Stimulated activated naive CD8-positive, alpha-beta T cell treated with anti-CD3 and anti-CD28 coated beads, Interleukin-15, Interleukin-2, amounts not matched to agents 100 U/mL and 50 U/mL, for 24 hours (primary cell): Measurements from ENCODE around the gene PHACTR1.
"Not testable (repeated sequence)": the region's sequence is repeated elsewhere in the genome, so short reads cannot be mapped to it uniquely, and the experiment has no call there.

Source experiments
- ATAC-seq: fragments of 150-1000 bp; cut with Tn5 transposase; one replicate; pipeline ENCODE4 v1.10.0; 2021
- DNase-seq: peaks from one replicate; pipeline ENCODE4 v3.0.0; 2021

The PHACTR1 gene

DNA sequence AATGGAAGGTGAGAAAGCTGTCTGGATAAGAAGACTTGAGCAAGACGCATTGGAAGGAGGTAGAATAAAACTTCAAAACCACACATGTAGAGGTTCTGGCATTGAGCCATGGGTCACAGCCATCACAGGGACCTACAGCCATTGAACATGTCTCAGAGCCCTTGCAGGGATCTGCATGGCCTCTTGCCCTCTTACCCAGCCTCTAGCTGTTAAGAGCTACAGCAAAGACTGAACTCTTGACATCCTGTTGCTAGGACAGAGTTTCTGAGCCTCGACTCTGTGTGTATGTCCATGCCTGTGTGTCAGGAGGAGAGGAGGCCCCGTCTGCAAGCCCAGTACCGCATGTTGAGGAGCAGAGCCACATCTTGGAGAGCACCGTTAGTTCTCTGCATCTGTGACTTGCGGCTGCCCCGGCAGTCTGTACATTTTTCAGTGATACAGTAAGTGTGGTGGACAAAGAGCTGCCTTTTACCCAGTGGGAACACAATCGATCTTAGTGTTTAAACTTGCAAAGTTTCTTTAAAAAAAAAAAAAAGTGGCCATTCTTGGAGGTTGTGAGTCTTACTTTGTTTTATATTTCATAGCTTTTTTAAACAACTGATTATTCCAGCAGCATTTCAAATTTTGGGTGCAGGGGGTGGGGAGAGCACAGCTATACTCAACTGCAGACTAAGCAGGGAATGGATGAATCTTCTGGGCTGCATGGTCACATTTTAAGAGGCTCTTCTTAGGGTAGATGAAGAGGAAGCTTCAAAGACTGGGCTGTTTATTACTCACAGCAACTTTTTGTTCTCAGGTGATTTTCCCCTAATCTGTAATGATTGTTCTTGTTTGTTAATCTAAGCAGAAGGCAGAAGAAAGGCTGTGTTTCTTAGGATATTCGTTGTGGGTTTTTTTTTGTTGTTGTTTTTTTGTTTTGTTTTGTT is 523.2 kb downstream of the PHACTR1 start:
- DNase-seq = no peak
- no peak for ATAC-seq

DNA sequence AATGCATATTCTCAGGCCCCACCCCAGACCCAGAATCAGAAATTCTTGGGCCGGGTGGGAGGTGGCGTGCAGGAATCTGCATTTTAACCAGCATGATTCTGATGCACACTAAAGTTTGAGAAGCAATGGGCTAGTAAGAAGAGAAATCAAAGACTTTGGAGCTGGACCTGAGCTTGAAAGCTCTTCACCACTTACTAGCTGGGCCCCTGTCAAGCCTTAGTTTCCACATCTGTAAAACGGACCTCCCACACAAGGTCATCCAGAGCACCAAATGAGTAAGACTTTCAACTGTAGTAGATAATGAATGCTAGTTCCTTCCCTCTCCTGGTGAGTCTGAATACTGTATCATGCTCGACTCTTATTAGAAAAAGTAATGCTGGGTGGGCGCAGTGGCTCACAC is 524.8 kb downstream of the PHACTR1 start:
- DNase-seq (no peak), ATAC-seq (no peak)

DNA sequence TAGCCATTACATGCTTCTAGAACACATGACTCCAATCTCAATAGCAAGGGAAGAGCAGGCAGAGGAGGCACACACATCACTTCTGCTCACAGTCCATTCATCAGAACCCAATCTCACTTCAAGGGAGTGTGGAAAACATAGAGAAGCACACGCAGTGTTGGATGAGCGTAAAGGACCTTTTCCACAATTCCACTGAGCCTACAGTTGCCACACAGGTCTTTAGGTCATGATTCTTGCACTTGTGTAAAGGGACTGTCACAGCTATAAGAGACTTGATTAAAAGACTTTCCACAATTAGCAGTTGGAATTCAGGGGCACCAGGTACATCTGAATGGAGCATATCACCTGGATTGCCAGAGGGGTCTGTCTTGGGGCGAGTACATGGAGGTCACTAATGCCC is 525.6 kb downstream of the PHACTR1 start:
- DNase-seq = no peak
- ATAC-seq = no peak

DNA sequence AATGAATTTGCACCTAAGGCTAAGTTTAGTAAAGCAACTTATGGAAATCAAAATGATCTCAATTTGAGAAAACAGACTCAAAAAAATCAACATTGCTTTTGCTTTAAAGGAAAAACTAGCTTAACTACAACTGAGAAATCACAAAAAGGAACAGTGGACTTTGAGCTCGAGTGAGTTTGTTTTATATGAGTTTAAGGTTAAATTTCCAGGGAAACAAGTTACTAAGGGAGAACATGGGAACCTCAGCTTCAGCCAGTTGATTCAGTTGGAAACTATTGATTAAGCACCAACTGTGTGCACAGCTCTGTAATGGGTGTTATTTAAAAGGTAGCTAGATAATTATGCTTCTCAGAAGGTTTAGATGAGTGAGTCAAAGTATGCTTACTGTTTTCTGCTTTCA is 526.0 kb downstream of the PHACTR1 start:
- ATAC-seq (no peak), DNase-seq (no peak)

DNA sequence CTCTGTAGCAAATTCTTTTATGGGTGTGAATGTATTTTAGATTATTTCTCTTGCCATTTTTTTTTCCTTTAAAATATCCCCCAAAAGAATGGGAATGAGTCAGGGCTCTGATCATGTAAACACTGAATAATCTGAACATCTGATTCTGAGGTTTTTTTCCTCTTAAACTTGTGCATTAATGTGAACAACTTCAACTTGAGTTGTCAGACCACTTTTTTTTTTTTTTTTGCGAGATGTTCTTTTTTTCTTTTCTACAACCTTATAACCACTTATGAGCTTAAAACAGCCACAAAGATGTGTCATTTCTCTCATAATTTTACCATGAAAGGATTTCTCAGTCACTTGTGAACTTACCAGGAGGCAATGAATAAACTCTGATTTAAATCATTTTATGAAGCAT is 526.5 kb downstream of the PHACTR1 start:
- ATAC-seq (no peak), DNase-seq (no peak)

DNA sequence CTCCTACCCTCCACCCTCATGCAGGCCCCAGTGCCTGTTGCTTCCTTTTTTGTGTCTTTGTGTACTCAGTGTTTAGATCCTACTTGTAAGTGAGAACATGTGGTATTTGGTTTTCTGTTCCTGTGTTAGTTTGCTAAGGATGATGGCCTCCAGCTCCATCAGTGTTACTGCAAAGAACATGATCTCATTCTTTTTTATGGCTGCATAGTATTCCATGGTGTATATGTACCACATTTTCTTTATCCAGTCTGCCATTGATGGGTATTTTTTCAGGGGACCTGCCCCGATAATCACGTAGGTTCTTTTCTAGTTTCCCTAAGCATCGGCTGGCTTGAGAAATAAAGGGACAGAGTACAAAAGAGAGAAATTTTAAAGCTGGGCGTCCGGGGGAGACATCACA is 527.2 kb downstream of the PHACTR1 start:
- not testable (repeated sequence) for ATAC-seq

DNA sequence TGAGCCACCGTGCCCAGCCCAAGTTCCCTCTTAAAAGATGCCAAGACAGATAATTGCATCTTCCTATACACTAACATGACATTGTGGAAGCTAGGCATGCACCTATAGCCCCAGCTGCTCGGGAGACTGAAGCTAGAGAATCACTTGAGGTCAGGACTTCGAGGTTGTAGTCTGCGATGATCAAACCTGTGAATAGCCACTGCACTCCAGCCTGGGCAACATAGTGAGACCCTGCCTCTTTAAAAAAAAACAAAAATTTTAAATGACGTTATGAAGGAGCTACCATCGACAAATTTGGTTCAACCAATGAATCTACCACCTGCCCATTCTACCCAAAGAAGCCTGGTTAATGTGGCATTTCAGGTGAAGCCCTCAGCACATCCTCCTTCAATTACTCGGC is 531.1 kb downstream of the PHACTR1 start:
- DNase-seq = no peak
- ATAC-seq = no peak

More for the DNA sequence above, 527.2 kb downstream of the PHACTR1 start:
- DNase-seq = not testable (repeated sequence)

DNA sequence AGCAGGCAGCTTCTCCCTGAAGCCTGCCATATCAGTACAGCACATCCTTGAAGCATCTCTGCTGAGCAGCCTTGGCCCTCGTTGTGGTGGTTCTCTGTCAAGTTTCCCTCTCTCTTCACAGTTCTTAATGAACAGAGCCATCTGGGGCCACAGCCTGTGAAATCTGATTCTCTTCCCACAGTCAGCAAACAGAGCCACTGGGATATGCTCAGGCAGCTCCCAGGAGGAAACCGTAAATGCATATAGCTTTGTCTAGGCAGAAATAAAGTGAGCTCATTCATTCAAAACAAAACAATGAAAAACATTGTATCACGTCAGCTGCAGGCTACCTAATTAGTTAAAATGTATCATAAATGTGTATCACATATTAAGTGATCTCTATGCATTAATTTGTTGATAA is 531.5 kb downstream of the PHACTR1 start:
- DNase-seq (no peak), ATAC-seq (no peak)

DNA sequence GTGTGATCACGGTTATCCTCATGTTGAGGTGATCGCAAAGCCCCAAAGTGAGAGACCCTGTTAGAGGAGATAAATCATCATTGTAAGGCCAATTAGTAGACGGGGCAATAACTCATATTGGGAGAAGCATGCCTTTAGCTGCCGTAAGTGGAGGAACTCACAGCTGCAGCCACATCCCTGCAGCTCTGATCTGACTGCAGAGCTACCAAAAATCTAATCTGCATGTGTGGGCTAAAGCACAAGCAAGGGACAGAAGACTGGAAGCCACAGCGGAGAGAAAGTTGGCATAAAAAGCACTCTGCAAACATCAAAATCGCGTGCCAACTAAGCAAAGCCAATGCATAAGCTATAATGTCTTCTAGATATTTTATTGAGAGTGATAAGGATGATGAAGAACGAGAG is 532.0 kb downstream of the PHACTR1 start:
- ATAC-seq (no peak), DNase-seq (no peak)

DNA sequence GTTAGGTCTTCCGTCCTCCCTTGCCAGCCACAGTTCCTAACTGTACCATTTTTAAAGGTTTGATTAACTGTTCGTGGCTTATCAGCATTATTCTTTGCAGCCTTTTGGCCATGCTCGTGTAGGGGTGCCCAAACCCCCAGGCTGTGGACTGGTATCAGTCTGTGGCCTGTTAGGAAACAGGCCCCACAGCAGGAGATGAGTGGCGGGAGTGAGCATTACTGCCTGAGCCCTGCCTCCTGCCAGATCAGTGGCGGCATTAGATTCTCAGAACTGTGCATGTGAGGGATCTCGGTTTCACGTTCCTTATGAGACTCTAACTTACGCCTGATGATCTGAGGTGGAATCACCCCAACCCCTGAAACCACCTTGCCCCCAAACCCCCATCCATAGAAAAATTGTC is 532.4 kb downstream of the PHACTR1 start:
- DNase-seq = no peak
- no peak for ATAC-seq

DNA sequence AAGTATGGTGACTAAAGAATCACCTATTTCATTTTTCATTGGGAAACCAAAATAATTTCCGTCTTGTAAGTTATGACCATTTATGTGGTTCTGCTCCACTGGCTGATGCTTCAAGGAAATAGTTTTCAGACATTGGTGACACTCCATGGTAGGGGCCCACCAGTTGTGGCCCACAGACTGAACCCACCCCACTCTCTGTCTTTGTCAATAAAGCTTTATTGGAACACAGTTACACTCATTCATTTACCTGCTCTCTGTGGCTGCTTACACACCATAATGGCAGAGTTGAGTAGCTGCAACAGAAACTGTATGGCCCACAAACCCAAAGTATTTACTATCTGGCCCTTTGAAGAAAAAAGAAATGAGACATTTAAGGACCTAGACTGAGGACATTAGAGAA is 533.2 kb downstream of the PHACTR1 start:
- ATAC-seq (no peak), DNase-seq (no peak)

DNA sequence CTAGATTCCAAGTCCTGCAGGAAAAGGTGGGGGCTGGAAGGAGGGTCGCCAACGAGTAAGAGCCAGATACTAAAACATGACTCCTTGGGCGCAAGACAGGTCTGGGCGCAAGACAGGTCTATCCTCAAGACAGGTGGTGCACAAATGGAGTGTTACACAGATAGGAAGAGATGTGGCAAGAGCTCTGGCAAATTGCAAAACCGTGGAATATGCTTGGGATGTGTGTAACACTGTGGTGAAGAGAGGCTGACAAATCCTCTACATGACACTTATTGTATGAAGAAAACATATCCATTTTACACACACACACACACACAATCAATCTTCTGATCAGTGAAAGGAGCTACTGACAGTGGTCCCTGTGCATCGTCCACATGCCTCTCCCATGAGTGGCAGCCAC is 534.1 kb downstream of the PHACTR1 start:
- ATAC-seq (no peak), DNase-seq (no peak)

DNA sequence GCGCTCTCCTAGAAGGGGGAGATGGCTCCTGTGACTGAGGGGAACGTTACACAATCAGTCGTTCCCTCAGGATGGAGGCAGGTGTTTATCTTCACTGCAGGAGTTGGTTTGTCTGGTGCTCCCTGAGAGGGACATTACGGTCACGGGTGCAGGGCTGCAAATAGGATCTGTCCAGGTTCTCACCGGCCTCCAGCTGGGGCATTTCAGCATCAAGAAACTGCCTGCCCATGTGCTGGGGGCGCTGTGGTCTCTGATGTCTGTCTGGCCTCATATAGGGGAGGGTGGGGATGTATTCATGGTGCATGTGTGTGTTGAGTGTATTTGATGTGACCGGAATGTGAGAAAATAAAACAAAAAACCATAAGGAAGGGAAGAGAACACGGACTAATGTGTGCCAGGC is 534.7 kb downstream of the PHACTR1 start:
- no peak for ATAC-seq
- no peak for DNase-seq

DNA sequence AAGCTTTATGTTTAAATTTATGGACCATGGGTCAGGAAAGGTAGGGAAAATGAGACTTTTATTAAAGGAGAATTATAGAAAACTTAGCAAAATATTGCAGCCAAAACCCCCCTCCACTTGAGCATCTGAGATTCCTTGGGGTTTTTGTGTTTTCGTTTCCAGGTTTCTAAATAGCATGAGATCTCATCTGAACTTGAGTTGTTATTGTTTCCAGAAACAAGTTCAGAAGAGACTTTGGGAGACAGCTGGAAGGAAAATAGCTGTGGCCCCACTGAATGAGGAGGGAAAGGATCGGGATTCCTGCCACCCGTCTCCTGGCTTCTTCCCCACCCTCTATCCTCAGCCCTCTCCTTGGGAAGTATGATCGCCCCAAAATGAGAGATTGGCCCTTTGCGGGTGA is 536.2 kb downstream of the PHACTR1 start:
- no peak for ATAC-seq

DNA sequence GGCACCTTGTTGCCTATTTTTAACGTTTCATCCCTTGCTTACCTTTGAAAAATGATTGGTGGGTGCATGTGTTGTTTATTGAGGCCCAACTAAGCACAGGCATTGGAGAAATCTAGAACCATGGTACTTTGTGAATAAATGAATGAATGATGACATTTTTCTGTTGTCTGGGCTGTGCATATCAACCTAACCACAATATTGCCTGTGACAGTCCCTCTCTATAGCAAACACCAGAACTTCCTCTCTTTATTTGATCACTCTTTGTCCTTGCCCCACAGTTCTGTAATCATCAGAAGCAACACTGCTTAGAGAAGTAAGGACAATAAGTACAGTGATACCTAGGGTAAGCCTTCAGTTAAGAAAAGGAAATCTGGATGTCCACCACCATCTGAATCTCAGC is 536.7 kb downstream of the PHACTR1 start:
- DNase-seq (no peak), ATAC-seq (no peak)

More for the DNA sequence above, 536.2 kb downstream of the PHACTR1 start:
- no peak for DNase-seq

DNA sequence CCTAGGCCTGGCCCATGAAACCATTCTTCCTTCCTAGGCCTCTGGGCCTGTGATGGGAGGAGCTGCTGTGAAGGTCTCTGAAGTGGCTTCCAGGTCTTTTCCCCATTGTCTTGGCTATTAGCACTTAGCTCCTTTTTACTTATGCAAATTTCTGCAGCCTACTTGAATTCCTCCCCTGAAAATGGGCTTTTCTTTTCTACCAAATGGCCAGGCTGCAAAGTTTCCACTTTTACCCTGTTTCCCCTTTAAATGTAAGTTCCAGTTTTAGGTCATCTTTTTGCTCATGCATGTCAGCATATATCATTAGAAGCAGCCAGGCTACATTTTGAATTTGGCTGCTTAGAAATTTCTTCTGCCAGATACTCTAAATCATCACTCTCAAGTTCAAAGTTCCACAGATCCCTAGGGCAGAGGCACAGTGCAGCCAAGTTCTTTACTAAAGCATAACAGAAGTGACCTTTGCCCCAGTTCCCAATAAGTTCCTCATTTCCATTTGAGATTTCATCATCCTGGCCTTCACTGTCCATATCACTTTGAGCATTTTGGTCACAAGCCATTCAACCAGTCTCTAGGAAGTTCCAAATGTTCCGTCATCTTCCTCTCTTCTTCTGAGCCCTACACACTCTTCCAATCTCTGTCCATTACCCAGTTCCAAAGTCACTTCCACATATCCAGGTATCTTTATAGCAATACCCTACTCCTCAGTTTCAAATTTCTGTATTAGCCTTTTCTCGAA is 539.9 kb downstream of the PHACTR1 start:
- no peak for DNase-seq
- ATAC-seq = no peak

DNA sequence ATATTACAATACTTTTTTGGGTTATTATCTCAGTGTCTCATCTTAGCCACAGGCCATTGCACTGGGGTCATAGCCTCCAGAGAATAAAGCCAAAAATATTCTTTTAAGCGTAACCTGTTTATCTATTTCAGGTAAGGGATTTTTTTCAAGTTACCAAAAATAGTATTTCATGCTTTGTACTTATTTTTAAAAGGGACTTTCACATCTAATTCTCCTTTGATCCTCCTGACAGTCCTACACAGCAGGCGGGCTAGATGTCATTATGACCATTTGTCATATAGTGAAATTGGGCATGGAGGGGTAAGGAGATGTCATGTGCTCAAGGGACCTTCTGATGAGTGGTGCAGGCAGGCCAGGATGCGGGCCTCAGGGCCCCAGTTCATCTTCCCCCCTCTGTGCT is 542.8 kb downstream of the PHACTR1 start:
- peak; percentile 45 for ATAC-seq
- no peak for DNase-seq

DNA sequence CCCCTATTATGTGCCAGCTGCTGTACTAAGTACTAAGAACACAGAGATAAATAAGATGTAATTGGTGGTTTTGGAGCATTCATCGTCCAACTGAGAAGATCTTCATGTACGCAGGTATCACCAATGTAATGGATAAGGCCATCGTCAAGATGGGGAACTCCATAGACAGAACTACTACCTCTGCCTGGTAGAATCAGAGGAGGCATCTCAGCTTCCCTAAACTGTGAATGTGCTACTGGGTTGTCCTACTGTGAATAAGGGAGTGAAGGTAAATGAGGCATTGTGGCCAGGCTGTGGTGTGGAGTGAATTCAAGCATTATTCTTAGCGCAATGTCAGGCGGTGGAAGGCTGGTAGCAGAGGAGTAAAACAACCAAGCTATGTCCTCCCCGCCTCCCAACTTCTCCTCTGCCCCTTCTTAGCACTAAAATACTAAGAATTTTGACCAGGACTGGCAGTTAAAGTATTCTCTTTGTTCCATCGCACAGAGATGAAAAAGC is 543.6 kb downstream of the PHACTR1 start:
- no peak for DNase-seq
- ATAC-seq = no peak

DNA sequence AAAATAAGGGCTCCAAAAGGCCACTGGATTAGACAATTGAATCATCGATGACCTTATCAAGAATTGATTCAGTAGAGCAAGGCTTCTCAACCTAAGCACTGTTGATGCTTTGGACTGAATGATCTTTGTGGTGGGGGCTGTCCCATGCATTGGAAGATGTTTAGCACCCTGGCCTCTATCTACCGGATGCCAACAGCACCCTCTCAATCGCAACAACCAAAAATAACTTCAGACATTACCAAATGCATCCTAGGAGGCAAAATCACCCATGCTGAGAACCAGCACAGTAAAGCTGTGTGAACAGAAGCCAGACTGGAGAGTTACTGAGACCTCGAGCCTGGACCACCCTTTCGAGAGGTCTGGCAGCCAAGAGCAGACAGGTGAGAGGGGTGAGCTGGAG is 544.3 kb downstream of the PHACTR1 start:
- ATAC-seq (no peak), DNase-seq (no peak)

DNA sequence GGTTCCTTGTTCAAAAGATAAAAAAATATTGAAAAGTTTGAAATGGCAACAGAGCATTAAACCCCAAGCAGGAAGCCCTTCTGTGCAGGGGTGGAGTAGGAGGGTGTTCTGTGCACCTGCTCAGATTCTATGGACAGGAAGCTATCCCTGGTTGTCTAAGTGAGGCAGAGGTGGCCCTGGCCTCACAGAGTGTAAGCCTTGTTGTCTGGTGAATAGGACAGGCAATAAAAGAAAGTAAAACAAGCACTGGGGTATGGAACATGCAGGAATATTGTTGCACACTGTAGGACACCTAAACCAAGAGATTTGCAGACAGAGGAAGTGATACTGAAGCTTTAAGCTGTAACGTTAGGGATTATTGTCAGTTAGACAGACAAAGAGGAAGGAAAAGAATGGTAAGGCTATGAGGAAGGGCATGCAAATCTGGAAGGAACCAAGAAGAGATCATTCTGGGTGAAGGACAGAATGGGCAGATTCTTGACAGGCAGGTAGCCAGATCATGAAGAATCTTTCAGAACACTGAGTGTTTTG is 545.0 kb downstream of the PHACTR1 start:
- ATAC-seq = peak; percentile 53

DNA sequence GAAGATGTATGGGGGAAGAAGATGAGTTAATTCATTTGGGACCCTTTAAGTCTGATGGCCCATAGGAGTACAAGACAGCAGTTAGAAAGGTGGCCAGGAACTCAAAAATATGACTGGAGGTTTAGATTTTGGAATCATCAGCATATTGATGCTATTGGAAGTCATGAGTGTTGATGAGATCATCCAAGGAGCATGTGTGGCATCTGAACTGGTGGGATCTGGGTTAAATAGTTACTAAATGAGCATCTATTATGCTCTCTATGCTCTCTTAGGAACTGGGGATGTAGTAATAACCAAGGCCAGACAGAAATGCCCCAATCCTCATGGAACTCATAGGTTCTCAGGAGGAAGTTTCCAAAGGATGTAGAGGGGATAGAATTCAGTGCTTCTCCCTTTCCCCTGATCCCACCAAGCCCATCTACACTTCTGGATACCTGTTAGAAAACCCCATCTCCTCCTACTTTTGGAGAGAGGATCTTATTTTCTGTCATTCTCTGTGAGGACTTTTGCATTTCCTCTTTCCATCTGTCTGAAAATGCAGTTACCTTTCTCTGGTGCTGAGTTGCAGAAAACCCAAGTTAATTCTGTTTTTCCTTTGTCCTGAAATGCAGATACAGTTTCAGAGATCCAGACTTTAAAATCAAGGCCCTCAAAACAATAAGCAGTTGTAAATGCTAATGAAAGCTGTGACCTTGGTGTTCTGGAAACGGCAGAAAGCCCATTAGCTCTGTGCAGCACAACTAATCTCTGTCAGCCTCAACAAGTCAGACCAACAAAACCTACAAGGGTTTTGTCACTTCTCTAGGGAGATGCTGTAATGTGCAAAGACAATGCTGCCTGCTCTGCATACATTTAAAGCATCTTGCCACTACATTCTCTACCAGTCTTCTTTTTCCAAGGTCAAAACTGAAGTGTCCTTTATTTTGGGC is 546.0 kb downstream of the PHACTR1 start:
- ATAC-seq = no peak
- DNase-seq = no peak

More for the DNA sequence above, 545.0 kb downstream of the PHACTR1 start:
- no peak for DNase-seq

DNA sequence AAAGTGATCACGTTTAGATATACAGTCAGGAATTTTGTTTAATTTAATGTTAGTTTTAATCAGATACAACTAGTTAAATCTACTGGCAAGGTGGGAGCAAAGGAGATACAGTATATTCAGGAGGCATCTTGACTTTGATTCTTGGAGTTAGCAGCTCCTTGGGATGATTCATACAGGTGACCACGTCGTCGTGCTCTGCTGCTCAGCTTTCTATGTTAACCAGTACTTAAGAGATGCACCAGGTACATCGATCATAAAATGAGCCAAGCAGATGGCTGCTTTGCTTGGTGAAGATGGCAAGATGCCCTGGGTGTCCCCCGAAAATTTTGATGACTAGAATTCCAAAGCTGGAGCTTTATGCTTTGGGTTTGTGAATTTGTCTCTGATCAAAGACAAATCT is 547.1 kb downstream of the PHACTR1 start:
- no peak for ATAC-seq
- DNase-seq = no peak
